Endodermal cell (in vitro differentiated cells): ENCODE measurements around the gene PNPLA2. TPM values are rescaled to one million over a fixed set of nuclear protein-coding genes. Genes with fewer than 3 reads are reported as not detected.

Experiments used
- DNase-seq: peaks from one replicate; pipeline ENCODE4 v3.0.0-alpha.2; 2017
- H3K27ac ChIP-seq: 2 replicates; pipeline ENCODE4 v1.5.1; 2013; ENCODE audit warnings: mild to moderate bottlenecking, low read depth, low read length, moderate library complexity
- H3K27me3 ChIP-seq: 2 replicates; pipeline ENCODE4 v1.6.1; 2013; ENCODE audit warnings: mild to moderate bottlenecking, low read length, moderate library complexity; ENCODE audit not compliant: insufficient read depth, control insufficient read depth, poor library complexity, severe bottlenecking
- H3K36me3 ChIP-seq: 2 replicates; pipeline ENCODE4 v1.7.0; 2013; ENCODE audit warnings: mild to moderate bottlenecking, low read length, moderate library complexity; ENCODE audit not compliant: control insufficient read depth, insufficient read depth
- H3K4me1 ChIP-seq: one replicate; pipeline ENCODE4 v1.7.0; 2013; ENCODE audit warnings: low read length; ENCODE audit not compliant: control insufficient read depth, insufficient read depth
- H3K4me3 ChIP-seq: 2 replicates; pipeline ENCODE4 v1.5.1; 2013; ENCODE audit warnings: mild to moderate bottlenecking, low read length, moderate library complexity
- H3K9ac ChIP-seq: 2 replicates; pipeline ENCODE4 v1.6.1; 2013; ENCODE audit warnings: mild to moderate bottlenecking, low read length, moderate library complexity; ENCODE audit not compliant: poor library complexity, severe bottlenecking; ENCODE audit errors: extremely low read depth
- H3K9me3 ChIP-seq: 2 replicates; pipeline ENCODE4 v1.6.1; 2013; ENCODE audit warnings: mild to moderate bottlenecking, low read length, moderate library complexity; ENCODE audit not compliant: control insufficient read depth
- H3K27ac Mint-ChIP-seq: 2 replicates; pipeline ENCODE4 v1.8.0; 2020; ENCODE audit warnings: mixed read lengths
- H3K27me3 Mint-ChIP-seq: 2 replicates; pipeline ENCODE4 v1.8.0; 2021; ENCODE audit warnings: mild to moderate bottlenecking, mixed read lengths; ENCODE audit not compliant: insufficient read depth
- H3K36me3 Mint-ChIP-seq: 2 replicates; pipeline ENCODE4 v1.8.0; 2020; ENCODE audit warnings: low read depth, mixed read lengths
- H3K4me1 Mint-ChIP-seq: 2 replicates; pipeline ENCODE4 v1.8.0; 2020; ENCODE audit warnings: mixed read lengths
- H3K4me3 Mint-ChIP-seq: 2 replicates; pipeline ENCODE4 v1.8.0; 2020; ENCODE audit warnings: mild to moderate bottlenecking, moderate library complexity, mixed read lengths
- H3K9me3 Mint-ChIP-seq: 2 replicates; pipeline ENCODE4 v1.8.0; 2020; ENCODE audit warnings: mild to moderate bottlenecking, mixed read lengths
- WGBS, 2 experiments: methylation state at CpG; one replicate each; pipeline versions ENCODE4 v1.1.5 to v1.1.7; 2013; ENCODE audit warnings: missing lambda C conversion rate in 2 of 2, mixed read lengths in 1 of 2; ENCODE audit not compliant: insufficient coverage in 1 of 2, insufficient read length in 1 of 2; 5-methylcytosine and 5-hydroxymethylcytosine counted together
- total RNA-seq, 2 donors: library from RNA; stranded (reverse); fragmentation: NEBNext Ultra II Directional in 1 of 2; extraction: Animal tissue kit (Norgen Biotek cat#: 25700) in 1 of 2; gene quantifications; 2 replicates in 1 of 2; 3 replicates in 1 of 2; pipeline ENCODE4 v1.2.1, GENCODE V29; 2021
- TF ChIP-seq, protein P1 (sequence below): fragments of 200-600 bp; sonication (generic); conservative IDR thresholded peaks from 2 replicates; pipeline ENCODE4 v1.5.0; 2021; ENCODE audit warnings: antibody characterized with exemption, mild to moderate bottlenecking

PNPLA2 gene
- total RNA-seq, 2 donors from 2014 or later, result 77.0 to 77.6 TPM

DNA sequence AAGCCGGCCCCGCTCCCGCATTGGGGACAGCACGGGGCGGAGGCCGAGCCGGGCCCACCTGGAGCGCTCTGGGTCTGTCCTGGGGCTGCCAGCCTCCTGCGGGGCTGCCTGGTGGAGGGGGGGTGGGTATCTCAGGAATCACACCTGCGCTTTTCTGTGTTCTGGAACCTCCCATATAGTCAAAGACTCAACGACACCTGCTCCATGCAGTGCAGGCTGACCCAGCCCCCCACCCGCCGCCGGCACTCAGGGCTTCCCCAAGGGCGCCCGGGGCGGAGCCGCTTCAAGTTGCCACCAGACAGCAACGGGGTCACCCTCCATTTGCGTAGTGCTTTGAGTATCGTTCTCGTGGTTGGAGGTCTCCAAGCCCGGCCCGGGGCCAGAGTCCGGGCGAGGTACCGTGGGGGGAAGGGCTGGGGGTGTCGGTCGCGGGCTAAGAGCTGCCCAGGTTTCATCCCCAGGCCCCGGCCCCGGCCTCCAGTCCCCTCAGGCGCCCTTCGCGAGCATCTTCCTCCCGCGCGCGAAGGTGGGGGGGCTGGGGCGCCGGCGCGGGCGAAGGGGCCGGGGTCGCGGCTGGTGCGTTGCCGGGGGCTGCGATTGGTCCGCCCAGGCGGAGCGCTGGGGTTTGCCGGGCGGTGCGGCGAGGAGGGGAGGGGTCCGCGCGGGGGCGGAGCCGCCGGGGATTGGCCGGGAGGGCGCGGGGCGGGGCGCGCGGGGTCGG is 30.6 kb downstream of the PNPLA2 start:
- no peaks in the 10 kb centered on the region for H3K9me3 ChIP-seq
- no peaks in the 10 kb centered on the region for H3K36me3 ChIP-seq
- WGBS, 2 experiments, result 3 to 6% methylated on average over 17 to 70 of the region's 71 CpGs
- Mint-ChIP-seq H3K27me3 (peaks cover 7% of the 10 kb centered on the region), H3K36me3 (no peaks in the 10 kb centered on the region), H3K4me3 (peak overlapping the region; percentile 53), H3K4me1 (peaks cover 7% of the 10 kb centered on the region), H3K9me3 (no peaks in the 10 kb centered on the region), H3K27ac (no peak overlapping the region)
- peak overlapping the region; percentile 68 for H3K4me3 ChIP-seq
- DNase-seq, result peak; percentile 90
- no peaks in the 10 kb centered on the region for H3K27me3 ChIP-seq
- H3K27ac ChIP-seq, result no peak overlapping the region
- peaks cover 24% of the 10 kb centered on the region for H3K4me1 ChIP-seq
- TF ChIP-seq, protein P1, sequence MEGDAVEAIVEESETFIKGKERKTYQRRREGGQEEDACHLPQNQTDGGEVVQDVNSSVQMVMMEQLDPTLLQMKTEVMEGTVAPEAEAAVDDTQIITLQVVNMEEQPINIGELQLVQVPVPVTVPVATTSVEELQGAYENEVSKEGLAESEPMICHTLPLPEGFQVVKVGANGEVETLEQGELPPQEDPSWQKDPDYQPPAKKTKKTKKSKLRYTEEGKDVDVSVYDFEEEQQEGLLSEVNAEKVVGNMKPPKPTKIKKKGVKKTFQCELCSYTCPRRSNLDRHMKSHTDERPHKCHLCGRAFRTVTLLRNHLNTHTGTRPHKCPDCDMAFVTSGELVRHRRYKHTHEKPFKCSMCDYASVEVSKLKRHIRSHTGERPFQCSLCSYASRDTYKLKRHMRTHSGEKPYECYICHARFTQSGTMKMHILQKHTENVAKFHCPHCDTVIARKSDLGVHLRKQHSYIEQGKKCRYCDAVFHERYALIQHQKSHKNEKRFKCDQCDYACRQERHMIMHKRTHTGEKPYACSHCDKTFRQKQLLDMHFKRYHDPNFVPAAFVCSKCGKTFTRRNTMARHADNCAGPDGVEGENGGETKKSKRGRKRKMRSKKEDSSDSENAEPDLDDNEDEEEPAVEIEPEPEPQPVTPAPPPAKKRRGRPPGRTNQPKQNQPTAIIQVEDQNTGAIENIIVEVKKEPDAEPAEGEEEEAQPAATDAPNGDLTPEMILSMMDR, result no peak
- H3K9ac ChIP-seq, result no peak overlapping the region

DNA sequence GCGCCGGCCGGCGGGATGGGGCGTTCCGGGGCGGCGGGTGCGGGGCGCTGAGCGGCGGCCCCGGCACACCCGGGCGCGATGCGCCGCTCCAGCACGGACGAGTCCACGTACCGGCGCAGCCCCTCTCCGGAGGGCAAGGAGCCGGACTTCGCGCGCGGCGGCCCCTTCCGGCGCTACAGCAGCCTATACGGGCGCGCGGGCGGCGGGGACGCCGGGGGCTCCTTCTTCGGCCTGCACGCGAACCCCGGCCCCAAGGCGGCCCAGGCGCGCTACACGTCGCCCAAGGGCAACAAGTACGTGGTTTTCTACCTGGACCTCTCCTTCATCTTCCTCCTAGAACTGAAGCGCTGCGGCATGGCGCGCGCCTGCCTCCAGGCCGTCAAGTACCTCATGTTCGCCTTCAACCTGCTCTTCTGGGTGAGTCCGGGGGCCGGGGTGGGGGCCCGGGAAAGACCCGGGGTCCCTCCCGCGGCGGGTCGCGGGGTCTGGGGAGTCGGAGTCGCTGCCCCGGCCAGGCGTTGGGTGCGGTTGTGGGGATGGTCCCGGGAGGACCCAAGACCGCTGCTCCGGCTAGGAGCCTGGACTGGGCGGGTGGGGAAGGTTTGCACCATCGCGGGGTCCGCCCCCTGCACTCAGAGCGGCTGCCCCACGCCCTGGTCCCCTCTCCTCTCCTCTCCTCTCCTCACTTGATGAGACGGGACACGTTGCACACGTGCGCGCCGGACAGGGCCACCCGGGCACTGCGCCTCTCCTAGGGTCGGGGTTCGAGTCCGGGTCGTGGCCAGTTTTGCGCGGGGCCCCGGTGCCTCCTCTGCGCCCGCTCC is 31.4 kb downstream of the PNPLA2 start:
- Mint-ChIP-seq H3K9me3 (no peaks in the 10 kb centered on the region), H3K27me3 (peaks cover 7% of the 10 kb centered on the region), H3K4me3 (peak overlapping the region; percentile 53), H3K4me1 (peaks cover 4% of the 10 kb centered on the region), H3K27ac (no peak overlapping the region), H3K36me3 (no peaks in the 10 kb centered on the region)
- DNase-seq, result peak; percentile 74
- Histone ChIP-seq H3K36me3 (no peaks in the 10 kb centered on the region), H3K9me3 (no peaks in the 10 kb centered on the region), H3K4me3 (peak overlapping the region; percentile 69), H3K27ac (no peak overlapping the region), H3K9ac (peak overlapping the region; percentile 11), H3K27me3 (no peaks in the 10 kb centered on the region), H3K4me1 (peaks cover 20% of the 10 kb centered on the region)
- WGBS, 2 experiments, result 2 to 3% methylated on average over 44 to 97 of the region's 97 CpGs
- TF ChIP-seq, protein P1, result no peak

DNA sequence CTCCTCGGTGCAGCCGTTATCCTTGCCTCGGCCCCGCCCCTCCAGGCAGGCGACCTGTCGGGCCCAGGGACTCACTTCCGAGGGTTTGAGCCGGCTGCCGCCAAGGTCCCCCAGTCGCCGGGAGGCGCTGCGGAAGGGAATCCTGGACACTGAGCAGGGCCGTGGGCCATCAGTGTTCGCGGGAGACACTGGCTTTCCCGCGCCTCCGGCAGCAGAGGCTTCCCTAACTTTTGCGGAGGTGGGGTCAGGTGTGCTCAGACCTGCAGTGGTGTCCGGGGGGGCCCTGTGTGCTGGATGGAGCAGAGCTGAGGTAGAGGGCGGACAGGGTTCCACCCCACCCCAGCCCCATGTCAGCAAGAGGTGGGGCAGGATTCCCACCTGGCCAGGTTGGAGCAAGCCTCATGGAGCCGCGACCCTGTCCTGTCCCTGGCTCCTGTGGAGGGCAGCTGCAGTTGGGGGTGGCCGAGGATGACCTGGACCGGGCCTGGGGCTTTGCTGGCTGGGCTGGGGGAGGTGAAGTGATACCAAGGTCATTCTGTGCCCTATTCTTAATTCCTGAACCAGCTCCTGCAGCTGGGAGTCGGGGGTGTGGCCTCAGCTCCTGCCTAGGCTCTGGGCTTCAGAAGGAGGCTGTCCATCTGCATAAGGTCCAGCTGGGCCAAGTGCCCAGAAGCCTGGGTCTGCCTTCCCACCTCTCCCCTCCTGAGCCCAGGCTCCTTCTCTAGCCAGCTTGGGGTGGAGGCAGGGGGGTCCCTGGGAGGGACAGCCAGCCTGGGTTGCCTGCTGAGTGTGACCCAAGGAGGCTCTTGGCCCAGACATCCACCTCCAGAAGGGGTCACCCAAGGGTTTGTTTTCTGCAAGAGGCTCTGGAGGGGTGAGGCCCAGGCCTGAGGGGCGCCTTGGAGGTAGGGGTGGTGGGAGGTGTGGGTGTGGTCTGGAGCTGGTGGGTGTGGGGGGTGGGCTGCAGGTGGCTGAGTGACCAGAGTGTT is 32.4 kb downstream of the PNPLA2 start:
- Mint-ChIP-seq H3K4me1 (peaks cover 4% of the 10 kb centered on the region), H3K27me3 (peaks cover 7% of the 10 kb centered on the region), H3K36me3 (no peaks in the 10 kb centered on the region), H3K9me3 (no peaks in the 10 kb centered on the region), H3K27ac (no peak overlapping the region), H3K4me3 (peak overlapping the region; percentile 53)
- H3K9ac ChIP-seq, result no peak overlapping the region
- H3K9me3 ChIP-seq, result no peaks in the 10 kb centered on the region
- H3K36me3 ChIP-seq, result no peaks in the 10 kb centered on the region
- H3K4me3 ChIP-seq, result peak overlapping the region; percentile 69
- no peaks in the 10 kb centered on the region for H3K27me3 ChIP-seq
- WGBS, 2 experiments, result 30 to 61% methylated on average over 4 to 28 of the region's 28 CpGs
- DNase-seq, result peak; percentile 85
- TF ChIP-seq, protein P1, result peak; percentile 47
- H3K4me1 ChIP-seq, result peaks cover 11% of the 10 kb centered on the region
- H3K27ac ChIP-seq, result no peak overlapping the region
